HEK293 (cell line): ENCODE results near the gene DOCK4.

Experiments
- SP7 ChIP-seq: fragments of 450-650 bp; formaldehyde crosslinking; IDR thresholded peaks from 2 replicates; pipeline ENCODE4 v1.5.1; 2016; ENCODE audit warnings: missing biosample characterization, missing genetic modification characterization
- ZNF121 ChIP-seq: fragments of 450-650 bp; formaldehyde crosslinking; IDR thresholded peaks from 2 replicates; pipeline ENCODE4 v1.5.1; 2016; ENCODE audit warnings: missing biosample characterization, missing genetic modification characterization
- ZNF133 ChIP-seq: fragments of 450-650 bp; formaldehyde crosslinking; IDR thresholded peaks from 2 replicates; pipeline ENCODE4 v1.5.1; 2016; ENCODE audit warnings: missing biosample characterization, missing genetic modification characterization
- ZNF184 ChIP-seq: fragments of 450-650 bp; IDR thresholded peaks from 2 replicates; pipeline ENCODE4 v1.5.1; 2018; ENCODE audit warnings: missing biosample characterization, mild to moderate bottlenecking, missing genetic modification characterization
- ZNF629 ChIP-seq: fragments of 450-650 bp; formaldehyde crosslinking; IDR thresholded peaks from 2 replicates; pipeline ENCODE4 v1.5.1; 2017; ENCODE audit warnings: missing biosample characterization, missing genetic modification characterization
- TF ChIP-seq, protein P1 (sequence below): fragments of 450-650 bp; formaldehyde crosslinking; IDR thresholded peaks from 2 replicates; pipeline ENCODE4 v1.5.1; 2016; ENCODE audit warnings: missing biosample characterization, missing genetic modification characterization
- TF ChIP-seq, protein P2 (sequence below): fragments of 450-650 bp; formaldehyde crosslinking; IDR thresholded peaks from 2 replicates; pipeline ENCODE4 v1.5.1; 2016; ENCODE audit warnings: missing biosample characterization, missing genetic modification characterization
- TF ChIP-seq, protein P3 (sequence below): fragments of 450-650 bp; formaldehyde crosslinking; IDR thresholded peaks from 2 replicates; pipeline ENCODE4 v1.5.1; 2016; ENCODE audit warnings: missing biosample characterization, missing genetic modification characterization

- TF ChIP-seq, protein P1, sequence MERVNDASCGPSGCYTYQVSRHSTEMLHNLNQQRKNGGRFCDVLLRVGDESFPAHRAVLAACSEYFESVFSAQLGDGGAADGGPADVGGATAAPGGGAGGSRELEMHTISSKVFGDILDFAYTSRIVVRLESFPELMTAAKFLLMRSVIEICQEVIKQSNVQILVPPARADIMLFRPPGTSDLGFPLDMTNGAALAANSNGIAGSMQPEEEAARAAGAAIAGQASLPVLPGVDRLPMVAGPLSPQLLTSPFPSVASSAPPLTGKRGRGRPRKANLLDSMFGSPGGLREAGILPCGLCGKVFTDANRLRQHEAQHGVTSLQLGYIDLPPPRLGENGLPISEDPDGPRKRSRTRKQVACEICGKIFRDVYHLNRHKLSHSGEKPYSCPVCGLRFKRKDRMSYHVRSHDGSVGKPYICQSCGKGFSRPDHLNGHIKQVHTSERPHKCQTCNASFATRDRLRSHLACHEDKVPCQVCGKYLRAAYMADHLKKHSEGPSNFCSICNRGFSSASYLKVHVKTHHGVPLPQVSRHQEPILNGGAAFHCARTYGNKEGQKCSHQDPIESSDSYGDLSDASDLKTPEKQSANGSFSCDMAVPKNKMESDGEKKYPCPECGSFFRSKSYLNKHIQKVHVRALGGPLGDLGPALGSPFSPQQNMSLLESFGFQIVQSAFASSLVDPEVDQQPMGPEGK: no peak
- no peak for TF ChIP-seq ZNF629
- TF ChIP-seq, protein P2, sequence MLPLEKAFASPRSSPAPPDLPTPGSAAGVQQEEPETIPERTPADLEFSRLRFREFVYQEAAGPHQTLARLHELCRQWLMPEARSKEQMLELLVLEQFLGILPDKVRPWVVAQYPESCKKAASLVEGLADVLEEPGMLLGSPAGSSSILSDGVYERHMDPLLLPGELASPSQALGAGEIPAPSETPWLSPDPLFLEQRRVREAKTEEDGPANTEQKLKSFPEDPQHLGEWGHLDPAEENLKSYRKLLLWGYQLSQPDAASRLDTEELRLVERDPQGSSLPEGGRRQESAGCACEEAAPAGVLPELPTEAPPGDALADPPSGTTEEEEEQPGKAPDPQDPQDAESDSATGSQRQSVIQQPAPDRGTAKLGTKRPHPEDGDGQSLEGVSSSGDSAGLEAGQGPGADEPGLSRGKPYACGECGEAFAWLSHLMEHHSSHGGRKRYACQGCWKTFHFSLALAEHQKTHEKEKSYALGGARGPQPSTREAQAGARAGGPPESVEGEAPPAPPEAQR (tag by site-specific recombination): no peak
- TF ChIP-seq ZNF121 (tag by site-specific recombination): no peak
- TF ChIP-seq, protein P3, sequence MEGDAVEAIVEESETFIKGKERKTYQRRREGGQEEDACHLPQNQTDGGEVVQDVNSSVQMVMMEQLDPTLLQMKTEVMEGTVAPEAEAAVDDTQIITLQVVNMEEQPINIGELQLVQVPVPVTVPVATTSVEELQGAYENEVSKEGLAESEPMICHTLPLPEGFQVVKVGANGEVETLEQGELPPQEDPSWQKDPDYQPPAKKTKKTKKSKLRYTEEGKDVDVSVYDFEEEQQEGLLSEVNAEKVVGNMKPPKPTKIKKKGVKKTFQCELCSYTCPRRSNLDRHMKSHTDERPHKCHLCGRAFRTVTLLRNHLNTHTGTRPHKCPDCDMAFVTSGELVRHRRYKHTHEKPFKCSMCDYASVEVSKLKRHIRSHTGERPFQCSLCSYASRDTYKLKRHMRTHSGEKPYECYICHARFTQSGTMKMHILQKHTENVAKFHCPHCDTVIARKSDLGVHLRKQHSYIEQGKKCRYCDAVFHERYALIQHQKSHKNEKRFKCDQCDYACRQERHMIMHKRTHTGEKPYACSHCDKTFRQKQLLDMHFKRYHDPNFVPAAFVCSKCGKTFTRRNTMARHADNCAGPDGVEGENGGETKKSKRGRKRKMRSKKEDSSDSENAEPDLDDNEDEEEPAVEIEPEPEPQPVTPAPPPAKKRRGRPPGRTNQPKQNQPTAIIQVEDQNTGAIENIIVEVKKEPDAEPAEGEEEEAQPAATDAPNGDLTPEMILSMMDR (tag by site-specific recombination): no peak
- TF ChIP-seq SP7 (tag by site-specific recombination): no peak
- no peak for TF ChIP-seq ZNF133 (tag by site-specific recombination)
- TF ChIP-seq ZNF184: no peak
Observed at GRCh38 chr7:111747718-111748117, 458.5 kb downstream of the DOCK4 start.
